Measurements from ENCODE around the gene HIVEP3.

- TF ChIP-seq CTCF (IDR thresholded peaks at IDR 0.05) (no peak), POLR2AphosphoS5 (IDR thresholded peaks at IDR 0.05; ENCODE audit: insufficient read depth in 1 of 2, low read depth in 1 of 2) (no peak)
Measured at GRCh38 chr1:41777695-41778094, 141.0 kb downstream of the HIVEP3 start.
